Endodermal cell (in vitro differentiated cells): Measurements from ENCODE around the gene MLN. TPM values are rescaled to one million over a fixed set of nuclear protein-coding genes. Genes with fewer than 3 reads are reported as not detected.
A peak's percentile ranks its signal among the peaks of the same experiment; 100 is the strongest.

ENCODE experiments used
- DNase-seq: peaks from one replicate; pipeline ENCODE4 v3.0.0-alpha.2; 2017
- H3K27ac ChIP-seq: 2 replicates; pipeline ENCODE4 v1.5.1; 2013; ENCODE audit warnings: mild to moderate bottlenecking, low read depth, low read length, moderate library complexity
- H3K27me3 ChIP-seq: 2 replicates; pipeline ENCODE4 v1.6.1; 2013; ENCODE audit warnings: mild to moderate bottlenecking, low read length, moderate library complexity; ENCODE audit not compliant: insufficient read depth, control insufficient read depth, poor library complexity, severe bottlenecking
- H3K36me3 ChIP-seq: 2 replicates; pipeline ENCODE4 v1.7.0; 2013; ENCODE audit warnings: mild to moderate bottlenecking, low read length, moderate library complexity; ENCODE audit not compliant: control insufficient read depth, insufficient read depth
- H3K4me1 ChIP-seq: one replicate; pipeline ENCODE4 v1.7.0; 2013; ENCODE audit warnings: low read length; ENCODE audit not compliant: control insufficient read depth, insufficient read depth
- H3K4me3 ChIP-seq: 2 replicates; pipeline ENCODE4 v1.5.1; 2013; ENCODE audit warnings: mild to moderate bottlenecking, low read length, moderate library complexity
- H3K9ac ChIP-seq: 2 replicates; pipeline ENCODE4 v1.6.1; 2013; ENCODE audit warnings: mild to moderate bottlenecking, low read length, moderate library complexity; ENCODE audit not compliant: poor library complexity, severe bottlenecking; ENCODE audit errors: extremely low read depth
- H3K9me3 ChIP-seq: 2 replicates; pipeline ENCODE4 v1.6.1; 2013; ENCODE audit warnings: mild to moderate bottlenecking, low read length, moderate library complexity; ENCODE audit not compliant: control insufficient read depth
- H3K27ac Mint-ChIP-seq: 2 replicates; pipeline ENCODE4 v1.8.0; 2020; ENCODE audit warnings: mixed read lengths
- H3K27me3 Mint-ChIP-seq: 2 replicates; pipeline ENCODE4 v1.8.0; 2021; ENCODE audit warnings: mild to moderate bottlenecking, mixed read lengths; ENCODE audit not compliant: insufficient read depth
- H3K36me3 Mint-ChIP-seq: 2 replicates; pipeline ENCODE4 v1.8.0; 2020; ENCODE audit warnings: low read depth, mixed read lengths
- H3K4me1 Mint-ChIP-seq: 2 replicates; pipeline ENCODE4 v1.8.0; 2020; ENCODE audit warnings: mixed read lengths
- H3K4me3 Mint-ChIP-seq: 2 replicates; pipeline ENCODE4 v1.8.0; 2020; ENCODE audit warnings: mild to moderate bottlenecking, moderate library complexity, mixed read lengths
- H3K9me3 Mint-ChIP-seq: 2 replicates; pipeline ENCODE4 v1.8.0; 2020; ENCODE audit warnings: mild to moderate bottlenecking, mixed read lengths
- CTCF ChIP-seq: fragments of 200-600 bp; sonication (generic); conservative IDR thresholded peaks from 2 replicates; pipeline ENCODE4 v1.5.0; 2021; ENCODE audit warnings: antibody characterized with exemption, mild to moderate bottlenecking
- WGBS, 2 experiments: methylation state at CpG; one replicate each; pipeline versions ENCODE4 v1.1.5 to v1.1.7; 2013; ENCODE audit warnings: missing lambda C conversion rate in 2 of 2, mixed read lengths in 1 of 2; ENCODE audit not compliant: insufficient coverage in 1 of 2, insufficient read length in 1 of 2; 5-methylcytosine and 5-hydroxymethylcytosine counted together
- total RNA-seq, 2 donors: library from RNA; stranded (reverse); fragmentation: NEBNext Ultra II Directional in 1 of 2; extraction: Animal tissue kit (Norgen Biotek cat#: 25700) in 1 of 2; gene quantifications; 2 replicates in 1 of 2; 3 replicates in 1 of 2; pipeline ENCODE4 v1.2.1, GENCODE V29; 2021

MLN gene
- total RNA-seq, 2 donors from 2014 or later = not detected

GRCh38 chr6:33781131-33781975, 22.4 kb downstream of the MLN start:
- WGBS, 2 experiments = 52 to 70% methylated on average over 12 to 16 of the region's 16 CpGs
- H3K27ac Mint-ChIP-seq = peak overlapping the region; percentile 90
- Histone ChIP-seq H3K9me3 (no peaks in the 10 kb centered on the region), H3K4me1 (peaks cover 34% of the 10 kb centered on the region), H3K9ac (no peak overlapping the region), H3K27ac (peak overlapping the region; percentile 95), H3K36me3 (peaks cover 82% of the 10 kb centered on the region), H3K4me3 (no peak overlapping the region), H3K27me3 (no peaks in the 10 kb centered on the region)
- H3K9me3 Mint-ChIP-seq = no peaks in the 10 kb centered on the region
- no peak for TF ChIP-seq CTCF
- H3K27me3 Mint-ChIP-seq = no peaks in the 10 kb centered on the region
- H3K4me3 Mint-ChIP-seq = no peak overlapping the region
- DNase-seq = peak; percentile 93
- H3K36me3 Mint-ChIP-seq = peaks cover 76% of the 10 kb centered on the region
- H3K4me1 Mint-ChIP-seq = peaks cover 66% of the 10 kb centered on the region

DNA sequence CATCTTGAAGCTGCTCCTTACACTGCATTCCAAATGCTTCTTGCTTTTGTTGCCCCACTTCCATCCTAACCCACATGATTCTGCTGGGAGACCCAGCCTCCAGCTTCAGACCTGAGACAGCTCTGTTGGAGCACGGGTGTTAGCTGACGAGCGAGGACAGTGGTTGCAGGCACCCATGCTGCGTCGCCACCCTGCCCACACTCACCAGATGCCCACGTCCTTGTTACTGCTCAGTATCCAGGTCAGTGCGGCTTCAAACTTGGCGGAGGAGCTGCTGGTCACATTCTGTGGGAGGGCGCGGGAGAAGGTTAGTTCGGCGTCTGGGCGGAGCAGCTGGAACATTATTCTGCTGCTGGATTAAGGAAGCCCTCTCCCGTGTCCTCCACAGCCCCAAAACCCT, 23.9 kb downstream of the MLN start:
- H3K27me3 ChIP-seq = no peaks in the 10 kb centered on the region
- Mint-ChIP-seq H3K4me3 (no peak overlapping the region), H3K27ac (peak overlapping the region; percentile 24), H3K27me3 (no peaks in the 10 kb centered on the region), H3K4me1 (peaks cover 54% of the 10 kb centered on the region), H3K9me3 (no peaks in the 10 kb centered on the region), H3K36me3 (peaks cover 84% of the 10 kb centered on the region)
- no peak overlapping the region for H3K4me3 ChIP-seq
- peaks cover 34% of the 10 kb centered on the region for H3K4me1 ChIP-seq
- peaks cover 86% of the 10 kb centered on the region for H3K36me3 ChIP-seq
- no peak for DNase-seq
- TF ChIP-seq CTCF = no peak
- no peaks in the 10 kb centered on the region for H3K9me3 ChIP-seq
- no peak overlapping the region for H3K27ac ChIP-seq
- H3K9ac ChIP-seq = no peak overlapping the region
- 90 to 91% methylated on average over 12 to 14 of the region's 14 CpGs for WGBS, 2 experiments

DNA sequence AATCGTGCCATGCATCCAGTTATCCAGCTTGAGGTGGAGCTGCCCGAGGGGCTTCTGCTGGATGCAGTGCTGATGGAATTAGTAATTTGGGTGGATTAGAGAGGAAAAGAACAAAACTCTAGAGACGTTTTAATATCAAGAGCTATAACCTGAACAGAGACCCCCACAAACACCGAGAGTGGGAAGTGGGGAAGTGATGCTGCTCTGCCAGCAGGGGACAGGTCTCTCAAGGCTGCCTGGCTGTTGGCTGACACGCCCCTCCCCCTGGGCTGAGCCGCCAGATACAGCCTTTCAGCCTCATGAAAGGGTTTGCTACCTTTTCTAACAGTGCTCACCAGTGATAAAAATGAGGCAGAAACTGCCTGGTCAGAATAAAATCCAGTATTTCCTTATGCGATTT, 24.5 kb downstream of the MLN start:
- peak overlapping the region; percentile 24 for H3K27ac Mint-ChIP-seq
- 53 to 78% methylated on average over 3 to 7 of the region's 7 CpGs for WGBS, 2 experiments
- no peak overlapping the region for H3K27ac ChIP-seq

More for the DNA sequence above, 24.5 kb downstream of the MLN start:
- no peaks in the 10 kb centered on the region for H3K9me3 ChIP-seq
- peak; percentile 71 for TF ChIP-seq CTCF
- H3K36me3 Mint-ChIP-seq = peaks cover 82% of the 10 kb centered on the region
- H3K4me1 Mint-ChIP-seq = peaks cover 52% of the 10 kb centered on the region
- no peak overlapping the region for H3K4me3 Mint-ChIP-seq
- no peak overlapping the region for H3K9ac ChIP-seq
- no peaks in the 10 kb centered on the region for H3K27me3 Mint-ChIP-seq
- H3K27me3 ChIP-seq = no peaks in the 10 kb centered on the region
- peaks cover 86% of the 10 kb centered on the region for H3K36me3 ChIP-seq
- no peak overlapping the region for H3K4me3 ChIP-seq
- no peaks in the 10 kb centered on the region for H3K9me3 Mint-ChIP-seq
- H3K4me1 ChIP-seq = peaks cover 34% of the 10 kb centered on the region
- DNase-seq = peak; percentile 86
